ENCODE results near the gene PBRM1.

PBRM1 gene

GRCh38 chr3:52670621-52671521 is 14.8 kb downstream of the PBRM1 start:
- DNase-seq, result no peak

- DNase-seq, result no peak
Observed at GRCh38 chr3:52663098-52663497, 22.6 kb downstream of the PBRM1 start.

- DNase-seq, result no peak
Observed at GRCh38 chr3:52660046-52660445, 25.7 kb downstream of the PBRM1 start.

GRCh38 chr3:52655895-52656294 is 29.8 kb downstream of the PBRM1 start:
- DNase-seq, result no peak

- DNase-seq, result no peak
Observed at GRCh38 chr3:52651592-52651991, 34.1 kb downstream of the PBRM1 start.

GRCh38 chr3:52650439-52650838 is 35.3 kb downstream of the PBRM1 start:
- no peak for DNase-seq

GRCh38 chr3:52649461-52650210 is 36.1 kb downstream of the PBRM1 start:
- DNase-seq, result no peak

- no peak for DNase-seq
Observed at GRCh38 chr3:52645549-52645948, 40.2 kb downstream of the PBRM1 start.

- no peak for DNase-seq
Observed at GRCh38 chr3:52636673-52637072, 49.0 kb downstream of the PBRM1 start.

- no peak for DNase-seq
Observed at GRCh38 chr3:52633786-52634185, 51.9 kb downstream of the PBRM1 start.

- no peak for DNase-seq
Observed at GRCh38 chr3:52625041-52625440, 60.7 kb downstream of the PBRM1 start.

GRCh38 chr3:52623234-52623792 is 62.4 kb downstream of the PBRM1 start:
- DNase-seq, result no peak

- DNase-seq, result no peak
Observed at GRCh38 chr3:52620580-52620979, 65.1 kb downstream of the PBRM1 start.

GRCh38 chr3:52615166-52615565 is 70.5 kb downstream of the PBRM1 start:
- no peak for DNase-seq

GRCh38 chr3:52614689-52615088 is 71.0 kb downstream of the PBRM1 start:
- no peak for DNase-seq

- no peak for DNase-seq
Observed at GRCh38 chr3:52609316-52609815, 76.3 kb downstream of the PBRM1 start.

- DNase-seq, result no peak
Observed at GRCh38 chr3:52608337-52608736, 77.4 kb downstream of the PBRM1 start.

GRCh38 chr3:52606373-52607085 is 79.2 kb downstream of the PBRM1 start:
- DNase-seq, result no peak

GRCh38 chr3:52600258-52600657 is 85.5 kb downstream of the PBRM1 start:
- no peak for DNase-seq

GRCh38 chr3:52596658-52597265 is 89.0 kb downstream of the PBRM1 start:
- no peak for DNase-seq

GRCh38 chr3:52593103-52593502 is 92.6 kb downstream of the PBRM1 start:
- DNase-seq, result no peak

Data from stimulated activated CD4-positive, alpha-beta T cell treated with anti-CD3 and anti-CD28 coated beads, Interleukin-12 subunit alpha, Interleukin-12 subunit beta, amount 100 ng/mL, for 4 hours (primary cell).